Peyer's patch (tissue), 4 donors: ENCODE results near the gene CCR2.

Experiments used
- POLR2A ChIP-seq, 2 donors: fragments of 450-650 bp; IDR thresholded peaks; one replicate each; pipeline ENCODE4 v1.5.1; 2017; ENCODE audit warnings: antibody characterized with exemption in 2 of 2, mild to moderate bottlenecking in 2 of 2, moderate library complexity in 2 of 2
- TF ChIP-seq, protein P1 (sequence below), 6 experiments: fragments of 450-650 bp in 4 of 6; fragments of 200-600 bp in 2 of 6; sonication (generic) in 1 of 6; IDR thresholded peaks; one replicate each; pipeline ENCODE4 v1.5.1; 2017 to 2019; ENCODE audit warnings: antibody characterized with exemption in 6 of 6, mild to moderate bottlenecking in 3 of 6, moderate library complexity in 1 of 6

DNA sequence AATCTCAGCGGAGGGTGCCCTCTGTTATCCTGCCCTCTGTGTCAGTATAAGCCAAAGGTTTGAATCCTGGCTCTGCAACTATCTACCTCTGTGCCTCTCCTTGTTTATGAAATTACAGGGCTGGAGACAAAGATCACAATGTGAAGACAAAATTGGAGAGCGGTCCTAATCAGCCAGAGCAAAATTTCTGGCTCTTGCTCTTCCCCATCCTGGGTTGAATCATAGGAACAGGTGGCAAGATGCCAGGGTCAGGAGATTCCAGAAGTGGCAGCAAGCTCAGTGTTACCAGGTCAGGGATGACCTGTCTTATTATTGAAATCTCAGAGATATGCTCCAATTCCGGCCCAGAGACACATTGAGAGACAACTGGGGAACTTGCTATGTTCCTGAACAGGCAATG is 2.3 kb upstream of the CCR2 start:
- TF ChIP-seq, protein P1, sequence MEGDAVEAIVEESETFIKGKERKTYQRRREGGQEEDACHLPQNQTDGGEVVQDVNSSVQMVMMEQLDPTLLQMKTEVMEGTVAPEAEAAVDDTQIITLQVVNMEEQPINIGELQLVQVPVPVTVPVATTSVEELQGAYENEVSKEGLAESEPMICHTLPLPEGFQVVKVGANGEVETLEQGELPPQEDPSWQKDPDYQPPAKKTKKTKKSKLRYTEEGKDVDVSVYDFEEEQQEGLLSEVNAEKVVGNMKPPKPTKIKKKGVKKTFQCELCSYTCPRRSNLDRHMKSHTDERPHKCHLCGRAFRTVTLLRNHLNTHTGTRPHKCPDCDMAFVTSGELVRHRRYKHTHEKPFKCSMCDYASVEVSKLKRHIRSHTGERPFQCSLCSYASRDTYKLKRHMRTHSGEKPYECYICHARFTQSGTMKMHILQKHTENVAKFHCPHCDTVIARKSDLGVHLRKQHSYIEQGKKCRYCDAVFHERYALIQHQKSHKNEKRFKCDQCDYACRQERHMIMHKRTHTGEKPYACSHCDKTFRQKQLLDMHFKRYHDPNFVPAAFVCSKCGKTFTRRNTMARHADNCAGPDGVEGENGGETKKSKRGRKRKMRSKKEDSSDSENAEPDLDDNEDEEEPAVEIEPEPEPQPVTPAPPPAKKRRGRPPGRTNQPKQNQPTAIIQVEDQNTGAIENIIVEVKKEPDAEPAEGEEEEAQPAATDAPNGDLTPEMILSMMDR (IDR thresholded peaks at IDR 0.05) = no peak
- no peak for TF ChIP-seq POLR2A (IDR thresholded peaks at IDR 0.05)
